Measurements from ENCODE around the gene DAB2IP.

DNA sequence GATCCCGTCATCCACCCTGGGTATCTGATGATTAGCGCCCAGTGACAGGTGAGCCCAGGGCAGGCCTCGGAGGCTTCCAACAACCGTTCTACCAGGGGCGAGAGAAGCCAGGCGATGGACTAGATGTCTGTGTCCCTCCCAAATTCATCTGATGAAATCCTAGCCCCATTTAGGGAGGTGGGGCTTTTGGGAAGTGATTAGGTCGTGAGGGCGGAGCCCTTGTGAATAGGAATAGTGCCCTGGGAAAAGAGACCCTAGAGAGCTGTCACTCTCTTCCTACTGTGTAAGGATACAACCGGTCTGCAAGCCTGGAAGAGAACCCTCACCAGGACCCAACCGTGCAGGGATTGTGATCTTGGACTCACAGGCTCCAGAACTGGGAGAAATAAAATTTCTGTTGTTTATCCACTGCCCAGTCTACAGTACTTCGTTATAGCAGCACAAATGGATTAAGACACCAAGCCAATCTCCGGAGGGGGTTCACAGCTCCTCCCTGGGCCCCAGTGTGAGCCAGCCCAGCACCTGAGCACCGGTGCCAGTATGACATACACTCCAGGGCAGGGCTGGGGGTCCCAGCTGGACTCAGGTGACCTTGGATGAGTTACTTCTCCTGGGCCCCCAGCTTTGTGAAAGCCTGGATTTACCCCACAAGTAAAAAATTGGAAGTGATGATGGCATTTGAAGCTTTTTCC lies 162.2 kb downstream of the DAB2IP start:
- TF ChIP-seq, protein P1, sequence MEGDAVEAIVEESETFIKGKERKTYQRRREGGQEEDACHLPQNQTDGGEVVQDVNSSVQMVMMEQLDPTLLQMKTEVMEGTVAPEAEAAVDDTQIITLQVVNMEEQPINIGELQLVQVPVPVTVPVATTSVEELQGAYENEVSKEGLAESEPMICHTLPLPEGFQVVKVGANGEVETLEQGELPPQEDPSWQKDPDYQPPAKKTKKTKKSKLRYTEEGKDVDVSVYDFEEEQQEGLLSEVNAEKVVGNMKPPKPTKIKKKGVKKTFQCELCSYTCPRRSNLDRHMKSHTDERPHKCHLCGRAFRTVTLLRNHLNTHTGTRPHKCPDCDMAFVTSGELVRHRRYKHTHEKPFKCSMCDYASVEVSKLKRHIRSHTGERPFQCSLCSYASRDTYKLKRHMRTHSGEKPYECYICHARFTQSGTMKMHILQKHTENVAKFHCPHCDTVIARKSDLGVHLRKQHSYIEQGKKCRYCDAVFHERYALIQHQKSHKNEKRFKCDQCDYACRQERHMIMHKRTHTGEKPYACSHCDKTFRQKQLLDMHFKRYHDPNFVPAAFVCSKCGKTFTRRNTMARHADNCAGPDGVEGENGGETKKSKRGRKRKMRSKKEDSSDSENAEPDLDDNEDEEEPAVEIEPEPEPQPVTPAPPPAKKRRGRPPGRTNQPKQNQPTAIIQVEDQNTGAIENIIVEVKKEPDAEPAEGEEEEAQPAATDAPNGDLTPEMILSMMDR (IDR thresholded peaks at IDR 0.05; ENCODE audit: low read depth, low read length): no peak
- TF ChIP-seq EZH2phosphoT487 (IDR thresholded peaks at IDR 0.05; ENCODE audit: low read depth): no peak

All from OCI-LY3 (cell line).